Glutamatergic neuron (in vitro differentiated cells): ENCODE results near the gene ZMPSTE24. TPM values are rescaled to one million over a fixed set of nuclear protein-coding genes. Genes with fewer than 3 reads are reported as not detected.

ENCODE experiments used
- DNase-seq: peaks from one replicate; pipeline ENCODE4 v3.0.0; 2022
- H3K27ac Mint-ChIP-seq: one replicate; pipeline ENCODE4 v1.8.0; 2020; ENCODE audit warnings: mild to moderate bottlenecking, mixed read lengths, inconsistent platforms; ENCODE audit not compliant: unreplicated experiment
- H3K27me3 Mint-ChIP-seq: one replicate; pipeline ENCODE4 v1.8.0; 2020; ENCODE audit warnings: mild to moderate bottlenecking, moderate library complexity, mixed read lengths, inconsistent platforms; ENCODE audit not compliant: unreplicated experiment
- H3K36me3 Mint-ChIP-seq: one replicate; pipeline ENCODE4 v1.8.0; 2020; ENCODE audit warnings: mild to moderate bottlenecking, mixed read lengths, inconsistent platforms; ENCODE audit not compliant: unreplicated experiment
- H3K4me1 Mint-ChIP-seq: one replicate; pipeline ENCODE4 v1.8.0; 2020; ENCODE audit warnings: mild to moderate bottlenecking, low read depth, mixed read lengths, inconsistent platforms; ENCODE audit not compliant: unreplicated experiment
- H3K4me3 Mint-ChIP-seq: one replicate; pipeline ENCODE4 v1.8.0; 2020; ENCODE audit warnings: mild to moderate bottlenecking, mixed read lengths, inconsistent platforms; ENCODE audit not compliant: unreplicated experiment
- H3K9me3 Mint-ChIP-seq: one replicate; pipeline ENCODE4 v1.8.0; 2020; ENCODE audit warnings: mild to moderate bottlenecking, moderate library complexity, mixed read lengths, inconsistent platforms; ENCODE audit not compliant: unreplicated experiment
- total RNA-seq: library from RNA; stranded (reverse); fragmentation: NEBNext Ultra II Directional; extraction: Animal tissue kit (Norgen Biotek cat#: 25700); gene quantifications from one replicate; pipeline ENCODE4 v1.2.1, GENCODE V29; 2021; ENCODE audit not compliant: unreplicated experiment
- TF ChIP-seq, protein P1 (sequence below): fragments of 200-600 bp; sonication (generic); IDR thresholded peaks from one replicate; pipeline ENCODE4 v1.5.0; 2021; ENCODE audit not compliant: partially characterized antibody, unreplicated experiment

The ZMPSTE24 gene
- total RNA-seq, 1 donor from 2014 or later = 32.8 TPM

- H3K9me3 Mint-ChIP-seq = no peaks in the 10 kb centered on the region
Observed at GRCh38 chr1:40310983-40311642, 53.1 kb downstream of the ZMPSTE24 start.

DNA sequence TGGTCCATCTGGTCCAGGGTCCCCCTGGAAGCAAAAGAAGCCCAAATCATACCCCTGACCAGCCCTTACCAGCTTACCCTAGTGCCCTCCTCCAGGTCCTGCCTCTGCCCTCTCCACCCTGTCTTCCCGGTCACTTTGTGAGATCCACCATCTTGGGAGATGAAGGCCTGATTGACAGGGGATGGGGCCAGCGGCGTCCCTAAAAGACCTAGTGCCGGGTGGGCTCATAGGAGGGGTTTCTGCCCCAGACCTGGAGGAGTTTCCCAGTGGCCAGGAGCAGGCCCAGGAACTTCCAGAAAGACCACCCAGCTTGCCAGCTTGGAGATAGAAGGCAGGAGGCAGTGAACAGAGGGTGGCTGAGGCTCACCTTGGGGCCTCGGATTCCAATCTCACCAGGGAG lies 53.7 kb downstream of the ZMPSTE24 start:
- TF ChIP-seq, protein P1, sequence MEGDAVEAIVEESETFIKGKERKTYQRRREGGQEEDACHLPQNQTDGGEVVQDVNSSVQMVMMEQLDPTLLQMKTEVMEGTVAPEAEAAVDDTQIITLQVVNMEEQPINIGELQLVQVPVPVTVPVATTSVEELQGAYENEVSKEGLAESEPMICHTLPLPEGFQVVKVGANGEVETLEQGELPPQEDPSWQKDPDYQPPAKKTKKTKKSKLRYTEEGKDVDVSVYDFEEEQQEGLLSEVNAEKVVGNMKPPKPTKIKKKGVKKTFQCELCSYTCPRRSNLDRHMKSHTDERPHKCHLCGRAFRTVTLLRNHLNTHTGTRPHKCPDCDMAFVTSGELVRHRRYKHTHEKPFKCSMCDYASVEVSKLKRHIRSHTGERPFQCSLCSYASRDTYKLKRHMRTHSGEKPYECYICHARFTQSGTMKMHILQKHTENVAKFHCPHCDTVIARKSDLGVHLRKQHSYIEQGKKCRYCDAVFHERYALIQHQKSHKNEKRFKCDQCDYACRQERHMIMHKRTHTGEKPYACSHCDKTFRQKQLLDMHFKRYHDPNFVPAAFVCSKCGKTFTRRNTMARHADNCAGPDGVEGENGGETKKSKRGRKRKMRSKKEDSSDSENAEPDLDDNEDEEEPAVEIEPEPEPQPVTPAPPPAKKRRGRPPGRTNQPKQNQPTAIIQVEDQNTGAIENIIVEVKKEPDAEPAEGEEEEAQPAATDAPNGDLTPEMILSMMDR = no peak
- H3K27me3 Mint-ChIP-seq = peaks cover 13% of the 10 kb centered on the region
- H3K4me3 Mint-ChIP-seq = no peak overlapping the region
- no peak overlapping the region for H3K27ac Mint-ChIP-seq
- H3K36me3 Mint-ChIP-seq = no peaks in the 10 kb centered on the region
- no peaks in the 10 kb centered on the region for H3K9me3 Mint-ChIP-seq
- H3K4me1 Mint-ChIP-seq = peaks cover 5% of the 10 kb centered on the region
- no peak for DNase-seq

More at GRCh38 chr1:40310983-40311642, 53.1 kb downstream of the ZMPSTE24 start:
- TF ChIP-seq, protein P1 = no peak
- Mint-ChIP-seq H3K27ac (no peak overlapping the region), H3K4me3 (no peak overlapping the region), H3K4me1 (peaks cover 5% of the 10 kb centered on the region), H3K27me3 (peaks cover 15% of the 10 kb centered on the region), H3K36me3 (no peaks in the 10 kb centered on the region)
- DNase-seq = no peak

- TF ChIP-seq, protein P1 = no peak
Observed at GRCh38 chr1:40312238-40313205, 54.5 kb downstream of the ZMPSTE24 start.

DNA sequence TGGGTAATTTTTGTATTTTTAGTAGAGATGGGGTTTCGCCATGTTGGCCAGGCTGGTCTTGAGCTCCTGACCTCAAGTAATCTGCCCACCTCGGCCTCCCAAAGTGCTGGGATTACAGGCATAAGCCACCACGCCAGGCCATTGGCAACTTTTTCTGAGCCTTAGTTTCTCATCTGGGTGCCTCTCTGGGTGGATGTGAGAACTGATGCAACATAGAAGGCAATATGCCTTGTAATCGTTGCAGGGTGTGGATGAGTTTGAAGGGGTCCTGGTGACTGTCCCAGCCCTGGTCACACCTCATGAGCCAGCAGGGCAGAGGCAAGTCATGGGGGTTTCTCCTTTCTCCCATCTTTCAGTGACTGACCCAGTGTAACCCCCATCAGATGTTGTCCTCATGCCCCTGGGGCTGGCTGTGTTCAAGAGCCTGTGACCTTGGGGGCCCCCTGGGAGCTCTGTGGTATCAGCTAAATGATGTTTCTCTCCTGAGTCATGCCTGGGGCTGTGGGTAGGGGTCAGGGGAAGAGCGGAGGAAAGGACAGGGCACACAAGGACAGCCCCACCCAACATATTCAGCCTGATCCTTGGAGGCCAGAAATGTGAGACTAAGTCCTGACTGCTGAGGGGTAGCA lies 55.4 kb downstream of the ZMPSTE24 start:
- H3K36me3 Mint-ChIP-seq = peaks cover 5% of the 10 kb centered on the region
- TF ChIP-seq, protein P1 = no peak
- peaks cover 5% of the 10 kb centered on the region for H3K4me1 Mint-ChIP-seq
- no peak overlapping the region for H3K27ac Mint-ChIP-seq
- H3K9me3 Mint-ChIP-seq = peaks cover 4% of the 10 kb centered on the region
- DNase-seq = no peak
- H3K4me3 Mint-ChIP-seq = no peak overlapping the region
- peaks cover 18% of the 10 kb centered on the region for H3K27me3 Mint-ChIP-seq

More at GRCh38 chr1:40312238-40313205, 54.5 kb downstream of the ZMPSTE24 start:
- H3K9me3 Mint-ChIP-seq = no peaks in the 10 kb centered on the region
- H3K4me1 Mint-ChIP-seq = peaks cover 5% of the 10 kb centered on the region
- no peak overlapping the region for H3K4me3 Mint-ChIP-seq
- no peak overlapping the region for H3K27ac Mint-ChIP-seq
- no peaks in the 10 kb centered on the region for H3K36me3 Mint-ChIP-seq
- DNase-seq = no peak
- peaks cover 13% of the 10 kb centered on the region for H3K27me3 Mint-ChIP-seq
